Measurements from ENCODE around the gene MEIKIN.

MEIKIN gene

GRCh38 chr5:131973089-131973712 is 27.7 kb upstream of the MEIKIN start:
- no peak for DNase-seq (ENCODE audit: low read depth)

- DNase-seq (ENCODE audit: low read depth) = no peak
Observed at GRCh38 chr5:131968396-131968954, 23.0 kb upstream of the MEIKIN start.

GRCh38 chr5:131966551-131966950 is 21.1 kb upstream of the MEIKIN start:
- no peak for DNase-seq (ENCODE audit: low read depth)

GRCh38 chr5:131965826-131966415 is 20.5 kb upstream of the MEIKIN start:
- no peak for DNase-seq (ENCODE audit: low read depth)

GRCh38 chr5:131959906-131960305 is 14.4 kb upstream of the MEIKIN start:
- DNase-seq (ENCODE audit: low read depth) = no peak

- DNase-seq (ENCODE audit: low read depth) = no peak
Observed at GRCh38 chr5:131959136-131959535, 13.7 kb upstream of the MEIKIN start.

GRCh38 chr5:131957721-131958441 is 12.4 kb upstream of the MEIKIN start:
- DNase-seq (ENCODE audit: low read depth) = no peak

GRCh38 chr5:131953969-131954368 is 8.5 kb upstream of the MEIKIN start:
- no peak for DNase-seq (ENCODE audit: low read depth)

- no peak for DNase-seq (ENCODE audit: low read depth)
Observed at GRCh38 chr5:131952301-131952857, 6.9 kb upstream of the MEIKIN start.

GRCh38 chr5:131950706-131951105 is 5.2 kb upstream of the MEIKIN start:
- no peak for DNase-seq (ENCODE audit: low read depth)

GRCh38 chr5:131947445-131947844 is 2.0 kb upstream of the MEIKIN start:
- DNase-seq (ENCODE audit: low read depth) = no peak

GRCh38 chr5:131944702-131945550 is 537 bp downstream of the MEIKIN start:
- no peak for DNase-seq (ENCODE audit: low read depth)

GRCh38 chr5:131943916-131944315 is 1.5 kb downstream of the MEIKIN start:
- DNase-seq (ENCODE audit: low read depth) = no peak

- no peak for DNase-seq (ENCODE audit: low read depth)
Observed at GRCh38 chr5:131942016-131942415, 3.4 kb downstream of the MEIKIN start.

- no peak for DNase-seq (ENCODE audit: low read depth)
Observed at GRCh38 chr5:131939690-131940345, 5.6 kb downstream of the MEIKIN start.

GRCh38 chr5:131932235-131932634 is 13.2 kb downstream of the MEIKIN start:
- DNase-seq (ENCODE audit: low read depth) = no peak

GRCh38 chr5:131928957-131929356 is 16.5 kb downstream of the MEIKIN start:
- no peak for DNase-seq (ENCODE audit: low read depth)

GRCh38 chr5:131926168-131926567 is 19.3 kb downstream of the MEIKIN start:
- DNase-seq (ENCODE audit: low read depth) = no peak

GRCh38 chr5:131916481-131916880 is 29.0 kb downstream of the MEIKIN start:
- DNase-seq (ENCODE audit: low read depth) = no peak

GRCh38 chr5:131914472-131914871 is 31.0 kb downstream of the MEIKIN start:
- no peak for DNase-seq (ENCODE audit: low read depth)

- DNase-seq (ENCODE audit: low read depth) = no peak
Observed at GRCh38 chr5:131913603-131914002, 31.9 kb downstream of the MEIKIN start.
